ENCODE measurements around the gene GPC6.

GRCh38 chr13:94371855-94372254 lies 1145.2 kb downstream of the GPC6 start:
- no peak for TF ChIP-seq POLR2A (IDR thresholded peaks at IDR 0.05)
- TF ChIP-seq, protein P1, sequence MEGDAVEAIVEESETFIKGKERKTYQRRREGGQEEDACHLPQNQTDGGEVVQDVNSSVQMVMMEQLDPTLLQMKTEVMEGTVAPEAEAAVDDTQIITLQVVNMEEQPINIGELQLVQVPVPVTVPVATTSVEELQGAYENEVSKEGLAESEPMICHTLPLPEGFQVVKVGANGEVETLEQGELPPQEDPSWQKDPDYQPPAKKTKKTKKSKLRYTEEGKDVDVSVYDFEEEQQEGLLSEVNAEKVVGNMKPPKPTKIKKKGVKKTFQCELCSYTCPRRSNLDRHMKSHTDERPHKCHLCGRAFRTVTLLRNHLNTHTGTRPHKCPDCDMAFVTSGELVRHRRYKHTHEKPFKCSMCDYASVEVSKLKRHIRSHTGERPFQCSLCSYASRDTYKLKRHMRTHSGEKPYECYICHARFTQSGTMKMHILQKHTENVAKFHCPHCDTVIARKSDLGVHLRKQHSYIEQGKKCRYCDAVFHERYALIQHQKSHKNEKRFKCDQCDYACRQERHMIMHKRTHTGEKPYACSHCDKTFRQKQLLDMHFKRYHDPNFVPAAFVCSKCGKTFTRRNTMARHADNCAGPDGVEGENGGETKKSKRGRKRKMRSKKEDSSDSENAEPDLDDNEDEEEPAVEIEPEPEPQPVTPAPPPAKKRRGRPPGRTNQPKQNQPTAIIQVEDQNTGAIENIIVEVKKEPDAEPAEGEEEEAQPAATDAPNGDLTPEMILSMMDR (IDR thresholded peaks at IDR 0.05 in 8 of 11, conservative IDR thresholded peaks at IDR 0.05 in 3 of 11) = no peak
- TF ChIP-seq POLR2AphosphoS5 (IDR thresholded peaks at IDR 0.05) = no peak
